ENCODE measurements around the gene PCCA.
A peak's percentile ranks its signal among the peaks of the same experiment; 100 is the strongest.
"Not testable (repeated sequence)": the region's sequence is repeated elsewhere in the genome, so short reads cannot be mapped to it uniquely, and the experiment has no call there.

PCCA gene

DNA sequence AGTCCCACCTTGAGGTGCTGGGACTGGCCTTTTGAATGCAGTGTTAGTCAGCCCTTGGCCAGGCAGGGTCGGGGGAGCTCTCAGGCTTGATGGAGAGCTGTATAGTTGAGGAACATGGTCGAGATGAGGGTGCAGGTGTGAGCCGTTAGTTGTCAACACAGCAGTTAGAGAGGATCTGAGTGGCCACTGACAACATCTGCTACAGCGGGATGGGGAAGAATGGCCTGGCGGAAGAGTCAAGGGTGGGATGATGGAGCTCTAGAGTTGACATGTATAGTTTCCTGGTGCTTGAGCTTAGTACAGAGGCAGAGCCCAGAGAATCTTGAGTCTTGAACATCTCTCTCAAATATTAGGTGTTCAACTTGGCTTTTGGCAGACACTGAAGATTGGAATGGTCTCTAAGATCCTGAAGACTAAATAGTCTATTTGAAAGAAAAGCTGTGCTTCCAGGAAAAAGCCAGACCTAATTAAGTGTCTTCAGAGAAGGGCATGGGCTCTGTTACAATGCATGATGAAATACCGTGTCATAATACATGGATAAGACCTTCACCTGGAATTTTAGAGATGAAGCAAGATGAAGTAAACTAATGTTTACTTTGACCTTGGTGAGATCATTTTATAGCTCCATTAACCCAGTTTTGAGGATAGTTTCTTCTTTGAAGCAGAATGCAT, 9.7 kb downstream of the PCCA start:
- DNase-seq: no peak

DNA sequence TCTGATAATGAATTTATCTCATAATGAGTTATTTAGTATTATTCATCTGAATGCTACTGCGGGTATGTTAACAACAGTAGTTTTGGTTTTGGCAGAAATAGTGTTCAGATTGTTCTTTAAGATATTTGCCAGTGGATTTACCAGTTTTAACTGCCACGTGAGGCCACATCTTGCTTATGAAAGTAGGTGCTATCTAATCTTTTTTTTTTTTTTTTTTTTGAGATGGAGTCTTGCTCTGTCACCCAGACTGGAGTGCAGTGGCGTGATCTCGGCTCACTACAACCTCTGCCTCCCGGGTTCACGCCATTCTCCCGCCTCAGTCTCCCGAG, 10.2 kb downstream of the PCCA start:
- DNase-seq: not testable (repeated sequence)

DNA sequence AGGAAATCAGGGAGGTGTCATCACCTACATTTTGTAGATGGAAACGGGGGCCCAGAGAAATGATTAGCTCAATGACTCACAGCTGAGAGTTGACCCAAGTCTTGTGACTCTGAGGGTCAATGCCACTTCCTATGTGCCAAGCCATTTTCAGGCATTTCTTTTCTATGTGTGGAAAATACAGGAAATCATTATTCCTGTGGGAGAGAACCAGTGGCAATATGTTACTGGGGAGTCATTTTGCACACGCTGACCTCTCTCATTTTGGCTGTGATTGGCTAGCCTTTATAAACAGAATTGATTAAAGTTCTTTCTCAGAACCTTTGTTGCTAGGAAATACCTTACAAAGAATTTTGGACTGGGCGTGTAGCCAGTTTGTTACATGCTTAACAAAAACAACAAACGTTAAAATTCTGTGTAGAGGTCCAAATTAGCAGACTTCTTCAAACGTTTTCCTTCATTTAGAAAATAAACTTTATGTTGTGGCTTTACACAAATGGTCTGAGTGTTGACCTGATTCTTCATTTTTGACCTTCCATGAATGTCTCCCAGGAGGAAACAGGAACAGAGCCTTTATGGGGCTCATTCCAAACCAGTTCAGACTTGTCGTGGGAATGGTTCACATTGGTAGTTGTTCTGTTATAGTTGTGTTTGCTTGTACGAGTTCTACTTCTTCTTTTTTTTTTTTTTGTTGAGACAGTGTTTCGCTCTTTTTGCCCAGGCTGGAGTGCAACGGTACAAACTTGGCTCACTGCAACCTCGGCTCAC, 11.4 kb downstream of the PCCA start:
- no peak for DNase-seq

DNA sequence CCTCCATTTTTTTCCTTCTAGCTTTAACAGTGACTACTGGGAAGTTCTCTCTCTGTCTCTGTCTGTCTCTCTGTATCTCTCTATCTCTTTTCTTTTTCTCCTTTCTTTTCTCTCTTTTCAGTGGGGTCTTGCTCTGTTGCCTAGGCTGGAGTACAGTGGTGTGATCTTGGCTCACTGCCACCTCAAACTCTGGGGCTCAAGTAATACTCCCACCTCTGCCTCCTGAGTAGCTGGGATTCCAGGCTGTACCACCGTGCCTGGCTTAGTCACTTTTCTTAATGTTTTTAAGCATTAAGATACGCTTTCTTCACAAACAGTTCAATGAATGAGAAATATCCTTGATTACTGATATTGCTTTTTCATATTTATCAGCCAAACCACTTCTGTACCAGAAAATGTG, 13.1 kb downstream of the PCCA start:
- DNase-seq: no peak

DNA sequence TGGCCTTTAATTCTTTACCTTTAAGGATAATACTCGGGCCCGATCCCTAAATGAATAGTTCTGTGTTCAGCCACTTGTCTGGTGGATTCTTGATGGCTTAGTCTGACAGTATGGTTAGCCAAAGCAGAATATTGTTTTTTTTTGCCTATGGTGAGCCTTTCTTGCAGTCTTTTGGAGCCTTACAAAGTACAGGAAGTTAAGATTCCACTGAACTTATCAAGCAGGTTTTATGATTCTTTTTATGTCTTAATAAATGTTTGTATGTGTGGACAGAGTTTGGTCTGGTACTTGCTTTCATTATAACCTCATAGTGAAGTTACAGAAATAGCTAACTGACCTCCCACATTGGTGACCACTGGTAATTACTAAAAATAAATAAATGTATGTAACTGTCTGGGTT, 17.1 kb downstream of the PCCA start:
- no peak for DNase-seq

DNA sequence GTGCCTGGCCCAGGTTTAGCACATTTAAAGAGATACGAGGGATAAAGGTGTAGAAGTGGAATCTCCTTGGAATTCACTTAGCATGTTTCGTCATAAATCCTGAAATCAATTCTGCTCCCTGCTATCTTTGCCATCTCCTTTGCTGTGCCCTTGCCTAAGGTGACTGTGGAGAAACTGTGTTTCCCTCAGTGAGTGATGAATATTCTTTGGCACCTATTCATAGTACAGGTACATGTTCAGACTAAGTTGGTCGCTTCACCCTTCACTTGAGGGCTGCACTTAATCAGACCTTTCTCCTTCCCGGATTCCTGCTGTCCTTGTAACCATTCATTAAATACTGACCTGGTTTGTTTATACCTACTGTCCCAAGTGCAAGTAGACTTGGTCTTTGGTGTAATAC, 17.8 kb downstream of the PCCA start:
- no peak for DNase-seq

DNA sequence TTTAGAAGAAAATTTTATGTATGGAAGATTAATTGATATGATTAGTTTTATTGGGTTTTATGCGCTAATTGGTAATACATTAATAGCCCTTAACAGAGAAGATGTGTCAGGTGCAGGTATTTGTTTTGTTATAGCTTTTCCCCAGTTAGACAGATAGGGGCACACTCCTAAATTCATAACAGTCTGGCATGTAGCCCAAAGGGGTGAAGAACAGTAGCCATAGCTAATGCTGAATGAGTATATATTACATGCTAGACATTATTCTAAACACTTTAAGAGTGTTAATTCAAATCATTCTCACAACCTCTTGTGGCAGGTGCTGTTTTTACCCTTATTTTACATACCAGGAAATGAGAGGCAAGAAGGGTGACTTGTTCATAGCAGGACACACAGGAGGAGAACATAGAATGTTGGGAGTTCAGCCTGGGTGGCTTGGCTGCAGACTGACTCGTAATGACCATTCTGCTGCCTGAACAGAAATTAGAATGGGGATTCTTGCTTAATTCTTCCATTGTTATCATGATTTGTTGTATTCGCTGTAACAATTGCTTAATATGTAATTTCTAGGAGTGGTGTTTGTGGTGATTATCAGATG, 20.1 kb downstream of the PCCA start:
- DNase-seq: no peak

DNA sequence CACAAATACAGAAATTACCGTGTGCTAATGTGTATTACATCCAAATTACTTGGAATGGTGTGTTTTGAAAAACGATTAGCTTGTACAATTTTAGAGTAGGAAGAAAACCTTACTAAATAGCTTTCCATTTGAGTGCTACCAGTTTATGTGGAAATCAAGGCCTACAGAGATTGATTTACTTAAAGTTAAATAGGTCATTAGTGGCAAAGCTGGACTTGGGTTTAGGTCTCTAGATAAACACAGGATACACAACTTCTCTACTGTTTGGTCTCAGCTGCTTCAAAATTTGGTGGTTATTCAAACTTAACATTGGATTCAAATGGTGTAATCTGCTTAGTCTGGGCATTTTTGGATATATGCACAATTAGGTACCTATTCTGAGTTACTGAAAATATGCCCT, 21.4 kb downstream of the PCCA start:
- no peak for DNase-seq

DNA sequence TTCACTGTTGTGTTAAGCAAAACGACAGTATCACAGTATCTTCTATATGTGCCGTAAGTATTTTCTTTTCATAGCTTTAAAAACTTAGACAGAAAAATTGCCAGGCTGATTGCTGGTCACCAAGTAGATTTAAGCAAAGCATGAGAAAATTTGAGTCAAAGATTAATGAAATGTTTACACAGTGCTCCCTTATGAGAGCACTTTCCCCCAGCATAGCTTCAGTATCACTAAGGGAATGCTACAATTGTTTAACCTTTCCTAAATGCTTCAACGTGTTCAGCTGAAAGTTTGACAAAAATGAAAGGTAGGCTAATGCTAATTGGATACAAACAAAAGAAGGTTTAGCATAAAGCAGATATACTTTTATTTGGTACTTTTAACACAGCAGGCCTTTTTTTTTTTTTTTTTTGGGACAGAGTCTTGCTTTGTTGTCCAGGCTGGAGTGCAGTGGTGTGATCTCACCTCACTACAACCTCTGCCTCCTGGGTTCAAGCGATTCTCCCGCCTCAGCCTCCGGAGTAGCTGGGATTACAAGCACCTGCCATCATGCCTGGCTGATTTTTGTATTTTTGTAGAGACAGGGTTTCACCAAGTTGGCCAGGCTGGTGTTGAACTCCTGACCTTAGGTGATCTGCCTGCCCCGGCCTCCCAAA, 23.4 kb downstream of the PCCA start:
- DNase-seq: no peak

DNA sequence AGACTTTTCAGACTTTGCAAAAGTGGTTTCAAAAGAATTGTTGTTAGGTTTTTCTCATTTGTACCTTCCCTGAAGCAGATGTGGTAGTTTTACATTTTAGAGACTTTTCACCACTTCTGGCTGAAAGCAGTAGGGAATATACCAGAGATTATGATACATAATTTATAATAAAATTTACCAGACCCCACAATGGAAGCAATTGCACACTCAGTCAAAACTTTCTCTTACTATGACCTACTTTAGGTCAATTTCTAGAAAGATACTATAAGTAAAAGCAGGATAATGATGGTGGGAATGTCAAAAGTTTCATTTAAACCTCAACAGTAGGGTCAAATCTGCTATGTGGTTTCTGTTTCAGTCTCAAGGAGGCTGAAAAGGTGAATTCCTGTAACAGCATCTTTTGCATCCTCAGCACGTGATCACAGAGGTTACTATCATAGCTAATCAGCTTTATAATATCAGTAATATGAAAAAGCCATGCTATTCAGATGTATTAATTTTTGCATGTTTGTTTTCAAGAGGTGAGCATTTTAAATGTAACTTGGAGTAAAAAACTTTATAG, 26.9 kb downstream of the PCCA start:
- no peak for DNase-seq

DNA sequence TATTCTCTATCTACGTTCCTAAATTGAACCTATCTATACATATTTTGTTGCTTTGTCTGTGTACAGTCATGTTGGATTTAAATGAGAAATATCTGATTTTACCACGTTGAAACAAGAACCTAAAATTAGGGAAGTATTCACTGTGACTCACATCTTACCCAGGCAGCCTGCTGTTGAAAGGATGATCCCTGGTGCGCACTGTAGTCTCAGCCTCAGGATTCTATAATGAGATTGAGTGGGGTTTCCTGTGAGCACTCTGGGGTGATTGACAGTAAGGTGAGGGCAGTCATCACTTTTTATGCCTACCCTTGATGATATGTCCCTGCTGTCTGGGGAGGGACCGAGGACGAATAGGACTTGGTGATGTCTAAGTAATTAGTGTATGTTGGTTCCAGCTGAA, 35.4 kb downstream of the PCCA start:
- peak in 1 of 2 donors; percentile 29 for DNase-seq

DNA sequence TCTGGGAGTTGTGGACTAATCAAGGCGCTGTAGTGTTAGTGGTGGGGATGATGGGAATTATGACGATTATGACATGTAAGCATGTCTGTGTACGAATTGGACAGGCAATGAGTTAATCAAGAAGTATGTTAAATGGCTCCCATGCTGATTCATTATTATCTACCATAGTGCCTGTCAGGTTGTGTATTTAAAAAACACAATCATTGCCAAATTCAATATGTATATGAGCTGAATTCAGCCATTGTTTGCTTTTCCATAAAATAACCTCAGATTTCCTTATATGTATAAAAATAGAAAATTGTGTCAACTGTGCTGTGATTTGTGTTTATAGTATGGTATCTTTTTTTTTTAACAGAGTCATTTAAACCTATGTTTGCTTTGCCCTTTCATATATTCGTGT, 37.1 kb downstream of the PCCA start:
- no peak for DNase-seq

DNA sequence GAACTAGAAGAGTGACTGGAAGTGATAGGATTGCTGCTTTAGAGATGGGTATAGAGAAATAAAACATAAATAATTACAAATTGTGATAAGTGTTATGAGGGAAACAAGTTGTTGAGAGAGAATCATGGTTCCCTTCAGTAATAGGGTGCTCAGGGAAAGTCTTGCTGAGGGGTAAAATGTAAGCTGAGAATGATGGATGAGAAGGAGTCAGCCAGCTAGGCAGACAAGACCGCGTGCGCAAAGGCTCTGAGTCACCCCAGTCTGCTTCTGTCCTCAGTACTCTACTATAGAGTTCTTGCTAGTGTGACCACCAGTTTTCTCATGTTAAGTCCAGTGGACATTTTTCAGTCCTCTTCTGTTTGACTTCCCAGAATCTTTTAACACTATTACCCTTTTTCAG, 39.5 kb downstream of the PCCA start:
- DNase-seq: no peak

DNA sequence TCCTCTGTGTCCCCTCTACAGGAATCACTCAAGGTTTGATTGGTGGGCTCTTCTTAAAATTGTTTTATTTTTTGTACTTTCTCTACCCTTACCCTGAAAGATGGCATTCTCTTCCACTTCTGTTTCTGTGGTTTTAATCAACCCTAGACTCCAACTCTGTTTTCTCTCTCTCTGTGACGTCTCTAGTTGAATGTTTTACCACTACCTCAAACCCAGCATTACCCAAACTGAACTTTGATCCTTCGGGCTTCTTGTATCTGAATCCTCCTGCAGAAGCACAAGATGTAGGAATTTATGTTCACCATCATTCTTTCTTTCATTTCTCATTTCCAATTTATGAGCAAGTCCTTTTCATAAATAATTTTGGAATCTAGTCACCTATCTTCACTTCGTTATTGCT, 39.9 kb downstream of the PCCA start:
- DNase-seq: no peak

DNA sequence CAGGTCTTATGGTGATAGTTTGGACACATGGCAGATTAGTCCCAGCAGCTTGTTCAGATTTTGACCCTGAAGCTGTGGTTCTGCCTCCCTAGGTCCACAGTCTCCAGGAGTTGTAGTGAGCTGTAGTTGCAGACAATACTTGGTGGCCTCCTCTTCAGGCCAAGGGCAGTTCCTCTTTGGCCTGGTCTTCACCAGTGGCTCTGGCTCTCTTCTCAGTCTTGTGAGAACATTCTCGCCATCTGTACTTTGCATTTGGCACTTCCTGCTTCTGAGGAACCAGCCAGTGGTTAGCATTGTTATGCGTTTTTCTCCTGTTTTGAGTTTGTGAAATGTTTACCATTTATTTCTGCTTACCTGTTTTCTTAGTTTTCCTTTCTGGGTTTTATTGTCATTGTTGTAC, 40.7 kb downstream of the PCCA start:
- DNase-seq: peak; percentile 1 to 22

DNA sequence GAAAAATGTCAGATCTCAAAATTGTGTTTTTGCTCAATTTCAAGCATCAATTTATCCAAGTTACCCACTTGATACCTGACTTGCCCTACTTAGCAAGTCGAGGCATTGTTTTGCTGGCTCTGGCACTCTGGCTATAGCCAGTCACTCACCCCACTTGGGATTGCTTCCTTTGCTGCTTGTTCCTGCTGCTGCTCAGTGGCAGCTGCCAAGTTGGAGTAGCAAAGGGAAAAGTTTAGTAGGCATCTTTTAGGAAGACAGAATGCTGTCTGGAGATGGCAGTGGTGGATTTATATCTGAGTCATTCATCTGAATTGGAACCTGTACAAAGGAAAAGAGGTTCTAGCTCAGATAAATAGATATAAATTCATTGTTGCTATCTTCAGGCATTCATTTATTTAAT, 41.2 kb downstream of the PCCA start:
- DNase-seq: no peak

DNA sequence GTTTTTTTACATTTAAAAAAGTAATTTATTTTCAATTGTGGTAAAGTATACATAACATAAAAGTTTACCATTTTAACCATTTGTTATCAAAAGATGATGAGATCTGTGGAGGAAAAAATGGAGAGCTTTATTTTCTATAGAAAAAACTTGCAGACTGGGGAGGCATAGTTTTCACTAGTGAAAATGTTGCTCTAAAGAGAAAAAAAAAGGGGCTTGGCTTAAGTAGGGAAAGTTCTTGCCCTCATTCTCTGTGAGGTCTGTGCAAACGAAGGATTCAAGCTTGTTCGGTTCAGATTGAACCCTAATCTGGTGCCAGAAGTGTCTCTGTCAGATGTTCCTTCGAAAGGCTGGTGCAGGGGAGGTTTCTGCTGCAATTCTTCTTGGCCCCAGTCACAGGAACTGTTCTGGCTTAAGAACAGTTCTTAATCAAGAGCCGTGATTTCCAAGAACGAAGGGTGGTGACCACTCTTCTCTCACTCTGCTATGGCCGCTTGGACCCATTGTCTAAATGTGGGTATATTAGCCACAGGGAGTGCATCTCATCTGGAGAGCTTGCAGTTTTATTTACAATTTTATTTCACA, 42.1 kb downstream of the PCCA start:
- DNase-seq: no peak

DNA sequence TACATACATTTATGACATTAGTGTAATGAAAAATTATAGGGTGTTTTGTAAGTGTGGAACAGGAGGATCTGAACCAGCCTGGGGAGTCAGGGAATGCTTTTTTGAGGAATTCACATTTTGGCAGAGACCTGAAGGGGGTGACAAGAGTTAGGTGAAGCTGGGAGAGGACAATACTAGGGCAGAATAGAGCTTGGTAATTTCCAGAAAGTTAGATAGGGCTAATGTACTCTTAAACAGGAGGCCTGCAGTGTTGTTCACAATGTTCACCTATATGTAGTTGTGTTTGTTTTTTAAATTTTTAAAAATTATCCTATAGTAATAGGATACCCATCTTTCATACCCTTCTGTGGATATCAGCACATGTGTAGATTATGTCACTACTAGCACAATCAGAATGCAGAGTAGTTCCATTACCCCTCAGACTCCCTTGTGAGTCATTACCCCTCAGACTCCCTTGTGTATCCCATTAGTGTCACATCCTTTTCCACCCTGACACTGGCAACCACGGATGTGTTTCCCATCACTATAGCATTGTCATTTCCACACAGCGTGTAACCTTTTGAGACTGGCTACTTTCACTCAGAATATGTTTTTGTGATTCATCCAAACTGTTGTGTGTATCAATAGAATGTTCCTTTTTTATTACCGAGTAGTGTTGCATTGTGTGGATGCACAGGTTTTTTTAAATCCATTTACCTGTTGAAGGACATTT, 43.1 kb downstream of the PCCA start:
- peak in 1 of 2 donors; percentile 12 for DNase-seq

DNA sequence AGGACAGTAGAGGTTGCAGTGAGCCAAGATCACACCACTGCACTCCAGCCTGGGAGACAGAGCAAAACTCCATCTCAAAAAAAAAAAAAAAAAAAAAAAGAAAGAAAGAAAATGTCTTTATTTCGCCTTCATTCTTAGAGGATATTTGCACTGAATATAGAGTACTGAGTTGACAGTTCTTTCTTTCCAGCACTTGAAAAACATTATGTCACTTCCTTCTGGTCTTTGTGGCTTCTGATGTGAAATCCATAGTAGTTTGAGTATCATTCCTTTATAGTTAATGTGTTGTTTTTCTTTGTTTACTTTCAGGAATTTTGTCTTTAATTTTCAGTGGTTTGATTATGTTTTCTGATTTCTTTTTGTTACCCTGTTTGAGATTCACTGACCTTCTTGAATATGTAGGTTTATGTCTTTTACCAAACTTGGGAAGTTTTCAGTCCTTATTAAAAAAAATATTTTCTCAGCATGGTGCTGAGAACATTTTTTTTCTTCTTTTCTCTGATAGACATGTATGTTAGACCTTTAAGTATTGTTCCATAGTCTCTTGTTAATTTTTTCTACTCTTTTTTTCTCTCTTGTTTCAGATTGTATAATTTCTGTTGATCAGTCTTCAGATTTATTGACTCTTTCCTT, 50.1 kb downstream of the PCCA start:
- DNase-seq: no peak

DNA sequence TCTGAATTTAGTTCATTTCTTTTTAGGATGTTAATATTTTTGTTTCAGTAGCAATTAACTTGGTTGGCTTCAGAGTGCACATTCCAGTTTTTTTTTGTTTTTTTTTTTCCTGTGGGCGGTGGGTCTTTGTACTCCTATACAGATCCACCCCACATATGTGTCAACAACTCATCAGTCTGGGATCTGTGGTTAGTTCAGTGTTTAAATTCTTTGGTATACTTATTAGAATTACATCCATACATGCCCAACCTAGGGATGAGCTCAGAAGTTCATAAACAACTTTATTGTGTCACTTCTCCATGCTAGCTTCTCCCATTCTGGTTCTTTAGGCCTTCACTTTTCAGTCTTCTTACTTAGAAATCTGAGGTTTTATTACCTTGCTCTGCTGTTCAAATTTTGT, 50.9 kb downstream of the PCCA start:
- no peak for DNase-seq

DNA sequence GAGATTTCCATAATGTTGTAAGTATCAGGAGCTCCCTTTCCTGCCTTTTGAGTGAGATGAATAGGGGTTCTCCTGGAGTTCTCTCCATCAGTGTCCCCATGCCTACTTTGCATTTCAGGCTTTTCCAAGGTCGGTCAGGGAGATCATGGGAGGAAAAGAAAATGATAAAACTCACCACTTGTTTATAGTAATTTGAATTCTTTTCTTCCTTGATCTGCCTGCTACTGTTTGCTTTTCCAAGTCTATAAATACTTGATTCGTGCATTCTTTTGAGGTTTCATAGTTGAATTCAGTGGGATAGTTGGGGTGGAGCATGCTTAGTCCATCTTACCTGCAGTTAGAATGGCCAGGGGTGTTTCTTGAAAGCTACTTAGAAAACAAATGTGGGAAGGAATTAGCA, 51.5 kb downstream of the PCCA start:
- no peak for DNase-seq

DNA sequence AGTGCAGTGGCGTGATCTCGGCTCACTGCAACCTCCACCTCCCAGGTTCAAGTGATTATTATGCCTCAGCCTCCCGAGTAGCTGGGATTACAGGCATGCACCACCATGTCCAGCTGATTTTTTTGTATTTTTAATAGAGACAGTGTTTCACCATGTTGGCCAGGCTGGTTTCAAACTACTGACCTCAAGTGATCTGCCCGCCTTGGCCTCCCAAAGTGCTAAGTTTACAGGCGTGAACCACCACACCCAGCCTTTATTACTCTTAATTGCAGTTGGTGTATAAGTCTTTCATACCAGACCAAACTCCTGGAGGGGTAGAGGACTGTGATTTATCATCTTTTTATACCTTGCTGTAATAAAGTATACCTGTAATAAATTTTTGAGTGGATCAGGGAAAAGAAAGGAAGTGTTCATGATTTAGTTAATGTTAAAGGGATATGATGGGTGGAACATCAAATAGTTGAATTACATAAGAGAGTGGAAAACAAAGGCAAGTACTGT, 52.6 kb downstream of the PCCA start:
- DNase-seq: not testable (repeated sequence)
